IMR-90 (cell line): ENCODE measurements around the gene ARMC8. TPM values are rescaled to one million over a fixed set of nuclear protein-coding genes. Genes with fewer than 3 reads are reported as not detected.

Experiments used
- ATAC-seq: fragments of 200-7000 bp; cut with Tn5 transposase; 2 replicates; pipeline ENCODE4 v1.9.1; 2020; ENCODE audit warnings: low read depth, mild to moderate bottlenecking, moderate library complexity
- BruUV-seq: library from RNA; stranded (reverse); fragments of 400-500 nt; replicated peaks from 2 replicates; lab custom pipeline; 2021; lab: Mats Ljungman, UMichigan
- CTCF ChIA-PET: fragments of 300-600 bp; formaldehyde crosslinking; extraction: SDS; loops from one replicate; lab custom pipeline; 2021; ENCODE audit warnings: antibody characterized with exemption; lab: Yijun Ruan, JAX
- POLR2A ChIA-PET: fragments of 300-600 bp; sonication (Branson Sonifier 250); formaldehyde crosslinking; loops from one replicate; lab custom pipeline; 2022; ENCODE audit warnings: antibody characterized with exemption; ENCODE audit not compliant: unreplicated experiment; lab: Charles Lee
- DNase-seq: peaks from one replicate; pipeline ENCODE4 v3.0.0; 2013
- H2AFZ ChIP-seq: replicated peaks from 2 replicates; pipeline ENCODE3; 2013; ENCODE audit warnings: low read length, mild to moderate bottlenecking; ENCODE audit not compliant: poor library complexity
- H2AK5ac ChIP-seq: 2 replicates; pipeline ENCODE4 v1.6.1; 2013; ENCODE audit warnings: low read depth, low read length, inconsistent platforms
- H2AK9ac ChIP-seq: replicated peaks from 2 replicates; pipeline ENCODE3; 2013; ENCODE audit warnings: mild to moderate bottlenecking, low read depth, low read length, moderate library complexity; ENCODE audit not compliant: poor library complexity
- H2BK120ac ChIP-seq: 2 replicates; pipeline ENCODE4 v1.6.1; 2013; ENCODE audit warnings: low read depth, low read length, inconsistent platforms
- H2BK15ac ChIP-seq: 3 replicates; pipeline ENCODE4 v1.6.1; 2013; ENCODE audit warnings: low read depth, low read length, inconsistent platforms
- H2BK20ac ChIP-seq: 2 replicates; pipeline ENCODE4 v1.6.1; 2013; ENCODE audit warnings: low read depth, mild to moderate bottlenecking, inconsistent platforms, low read length, moderate library complexity
- H2BK5ac ChIP-seq: 2 replicates; pipeline ENCODE4 v1.6.1; 2013; ENCODE audit warnings: mild to moderate bottlenecking, low read depth, low read length, inconsistent platforms; ENCODE audit not compliant: poor library complexity, severe bottlenecking
- H3K14ac ChIP-seq: replicated peaks from 2 replicates; pipeline ENCODE4 v1.6.1; 2013; ENCODE audit warnings: low read depth, low read length, inconsistent platforms
- H3K18ac ChIP-seq: 2 replicates; pipeline ENCODE4 v1.6.1; 2013; ENCODE audit warnings: low read depth, low read length, control low read depth
- H3K23ac ChIP-seq: 2 replicates; pipeline ENCODE4 v1.6.1; 2013; ENCODE audit warnings: low read depth, low read length, inconsistent platforms
- H3K27ac ChIP-seq: 2 replicates; pipeline ENCODE4 v1.5.1; 2013; ENCODE audit warnings: mild to moderate bottlenecking, control low read depth, low read length; ENCODE audit not compliant: insufficient read depth
- H3K27me3 ChIP-seq: 2 replicates; pipeline ENCODE4 v1.6.1; 2013; ENCODE audit warnings: low read length; ENCODE audit not compliant: control insufficient read depth, insufficient read depth
- H3K36me3 ChIP-seq: 2 replicates; pipeline ENCODE4 v1.6.1; 2013; ENCODE audit warnings: low read length, mixed read lengths; ENCODE audit not compliant: control insufficient read depth, insufficient read depth
- H3K4ac ChIP-seq: 2 replicates; pipeline ENCODE4 v1.6.1; 2013; ENCODE audit warnings: low read depth, low read length, inconsistent platforms
- H3K4me1 ChIP-seq: 2 replicates; pipeline ENCODE4 v1.6.1; 2013; ENCODE audit warnings: low read length, mixed read lengths; ENCODE audit not compliant: control insufficient read depth, insufficient read depth
- H3K4me2 ChIP-seq: 2 replicates; pipeline ENCODE4 v1.6.1; 2013; ENCODE audit warnings: low read depth, mild to moderate bottlenecking, control low read depth, low read length, moderate library complexity
- H3K4me3 ChIP-seq: 2 replicates; pipeline ENCODE4 v1.5.1; 2013; ENCODE audit warnings: low read depth, mild to moderate bottlenecking, control low read depth, low read length, moderate library complexity; ENCODE audit not compliant: insufficient read depth
- H3K56ac ChIP-seq: 2 replicates; pipeline ENCODE4 v1.6.1; 2013; ENCODE audit warnings: low read length, inconsistent platforms; ENCODE audit not compliant: insufficient read depth; ENCODE audit errors: extremely low read depth
- H3K79me1 ChIP-seq, 2 experiments: 2 replicates each; pipeline ENCODE4 v1.6.1; 2013; ENCODE audit warnings: low read length in 2 of 2, inconsistent platforms in 1 of 2, low read depth in 1 of 2
- H3K9ac ChIP-seq: 2 replicates; pipeline ENCODE4 v1.6.1; 2013; ENCODE audit warnings: low read depth, low read length, control low read depth
- H3K9me1 ChIP-seq: 2 replicates; pipeline ENCODE4 v1.6.1; 2013; ENCODE audit warnings: low read length, inconsistent platforms; ENCODE audit not compliant: insufficient read depth
- H3K9me3 ChIP-seq: 2 replicates; pipeline ENCODE4 v1.6.1; 2013; ENCODE audit warnings: low read length; ENCODE audit not compliant: control insufficient read depth, insufficient read depth
- H4K20me1 ChIP-seq: 2 replicates; pipeline ENCODE4 v1.6.1; 2013; ENCODE audit warnings: low read length, inconsistent platforms; ENCODE audit not compliant: insufficient read depth
- H4K5ac ChIP-seq: 2 replicates; pipeline ENCODE4 v1.6.1; 2013; ENCODE audit warnings: mild to moderate bottlenecking, low read depth, low read length, control low read depth
- H4K8ac ChIP-seq, 2 experiments: 2 replicates each; pipeline ENCODE4 v1.6.1; 2013; ENCODE audit warnings: low read depth in 2 of 2, low read length in 2 of 2, control low read depth in 1 of 2, inconsistent platforms in 1 of 2
- H4K91ac ChIP-seq: 2 replicates; pipeline ENCODE4 v1.6.1; 2013; ENCODE audit warnings: low read depth, low read length, inconsistent platforms; ENCODE audit not compliant: insufficient read depth
- CTCF ChIP-seq: conservative IDR thresholded peaks from 2 replicates; pipeline ENCODE4 v1.5.1; 2012; ENCODE audit warnings: mild to moderate bottlenecking, low read depth, low read length, improper control_type of control experiment
- MAFK ChIP-seq: IDR thresholded peaks from 2 replicates; pipeline ENCODE4 v1.6.1; 2012; ENCODE audit warnings: low read depth, low read length, improper control_type of control experiment
- WGBS, 2 experiments: methylation state at CpG; one replicate each; pipeline versions ENCODE4 v1.1.5 to v1.1.7; 2013; ENCODE audit warnings: missing lambda C conversion rate in 2 of 2; ENCODE audit not compliant: insufficient read length in 1 of 2; ENCODE audit errors: extremely low coverage in 2 of 2; 5-methylcytosine and 5-hydroxymethylcytosine counted together
- dilution Hi-C: fragments of 300-500 bp; cut with HindIII; formaldehyde crosslinking; loops from one replicate; pipeline ENCODE4 v1.14.3; 2018; ENCODE audit warnings: low sequenced_read_pairs; ENCODE audit not compliant: unreplicated experiment
- in situ Hi-C: fragments of 300-500 bp; cut with MboI; formaldehyde crosslinking; loops from 3 replicates; pipeline ENCODE4 v1.14.3; 2019; ENCODE audit warnings: low sequenced_read_pairs, inconsistent platforms, mixed read lengths
- intact Hi-C: fragments of 100-400 bp; cut with micrococcal nuclease; formaldehyde crosslinking; loops from 2 replicates; pipeline ENCODE4 v1.10.0; 2022
- polyA plus RNA-seq, 3 experiments: library from polyadenylated mRNA; depleted of rRNA; stranded (reverse); fragments of >200 nt; gene quantifications; 2 replicates each; pipeline ENCODE4 v1.2.3, GENCODE V29; 2012; ENCODE audit warnings: low replicate concordance in 1 of 3
- total RNA-seq: library from RNA; depleted of rRNA; stranded (reverse); fragments of >200 nt; gene quantifications from 2 replicates; pipeline ENCODE4 v1.2.3, GENCODE V29; 2012

Gene ARMC8
- total and polyA plus RNA-seq, 2 of the 4 experiments (the other 2 are of a cell fraction), result 39.1 to 75.1 TPM

DNA sequence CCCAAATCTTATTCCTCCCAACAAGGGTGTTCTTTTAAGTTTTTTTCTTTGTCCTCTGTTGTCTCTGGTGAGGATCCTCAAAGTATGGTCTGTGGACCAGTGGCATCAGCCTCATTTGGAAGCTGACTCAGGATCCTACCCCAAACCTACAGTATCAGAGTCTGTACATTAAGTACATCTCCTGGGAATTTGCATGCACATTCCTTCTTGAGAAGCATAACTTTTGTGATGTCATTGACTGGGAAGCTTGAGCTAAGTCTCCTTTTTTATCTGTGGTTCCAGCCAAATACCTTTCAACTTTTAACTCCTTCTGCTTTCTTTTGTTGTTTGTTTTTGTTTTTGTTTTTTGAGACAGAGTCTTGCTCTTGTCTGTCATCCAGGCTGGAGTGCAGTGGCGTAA, 40.5 kb downstream of the ARMC8 start:
- no peak overlapping the region for H3K23ac ChIP-seq
- H2AK9ac ChIP-seq, result no peak overlapping the region
- H4K5ac ChIP-seq, result no peak overlapping the region
- no peak overlapping the region for H2AFZ ChIP-seq
- H3K56ac ChIP-seq, result no peak overlapping the region
- DNase-seq (peak; percentile 81), ATAC-seq (peak; percentile 57)
- no peak overlapping the region for H4K91ac ChIP-seq
- intact Hi-C loops, result no loop called here
- ChIA-PET POLR2A (interaction anchor here (0.6 kb wide), 1 partner anchor 80 kb away, joined by 11 read pairs; no protein-coding TSS in a partner anchor), CTCF (no interaction called here)
- H3K18ac ChIP-seq, result no peak overlapping the region
- no peak overlapping the region for H3K4me3 ChIP-seq
- peaks cover 16% of the 10 kb centered on the region; the same call in 1 of the 2 replicates for H4K20me1 ChIP-seq
- no peak overlapping the region for H3K9ac ChIP-seq
- H2BK120ac ChIP-seq, result no peak overlapping the region
- no peak overlapping the region for H3K4me2 ChIP-seq
- H3K36me3 ChIP-seq, result peaks cover 19% of the 10 kb centered on the region
- no peak overlapping the region for H2BK5ac ChIP-seq
- H3K27ac ChIP-seq, result no peak overlapping the region
- peaks cover 11% of the 10 kb centered on the region; the same call in 1 of the 2 replicates for H3K9me1 ChIP-seq
- H3K4me1 ChIP-seq, result no peaks in the 10 kb centered on the region; the same call in 1 of the 2 replicates
- no TSS peak for BruUV-seq
- dilution Hi-C loops, result no loop called here
- H4K8ac ChIP-seq, result no peak overlapping the region
- 100% methylated on average over 1 of the region's 1 CpG; no CpG with 5 or more reads in 1 of the 2 experiments for WGBS, 2 experiments
- H3K27me3 ChIP-seq, result no peaks in the 10 kb centered on the region
- H3K4ac ChIP-seq, result no peak overlapping the region
- H2BK20ac ChIP-seq, result no peak overlapping the region
- H2BK15ac ChIP-seq, result no peak overlapping the region
- no peak overlapping the region for H3K14ac ChIP-seq
- peak; percentile 7; the same call in 1 of the 2 replicates for TF ChIP-seq MAFK
- TF ChIP-seq CTCF, result no peak
- in situ Hi-C loops, result no loop called here
- no peaks in the 10 kb centered on the region for H3K9me3 ChIP-seq
- no peak overlapping the region for H2AK5ac ChIP-seq
- H3K79me1 ChIP-seq, result peaks cover 5 to 12% of the 10 kb centered on the region in 2 experiments; a peak in 3 of 4 replicates
